ENCODE data around the gene CCDC194.
"Not testable (repeated sequence)": the region's sequence is repeated elsewhere in the genome, so short reads cannot be mapped to it uniquely, and the experiment has no call there.

GRCh38 chr19:17363852-17364605 lies 30.0 kb downstream of the CCDC194 start:
- TF ChIP-seq, protein P1, sequence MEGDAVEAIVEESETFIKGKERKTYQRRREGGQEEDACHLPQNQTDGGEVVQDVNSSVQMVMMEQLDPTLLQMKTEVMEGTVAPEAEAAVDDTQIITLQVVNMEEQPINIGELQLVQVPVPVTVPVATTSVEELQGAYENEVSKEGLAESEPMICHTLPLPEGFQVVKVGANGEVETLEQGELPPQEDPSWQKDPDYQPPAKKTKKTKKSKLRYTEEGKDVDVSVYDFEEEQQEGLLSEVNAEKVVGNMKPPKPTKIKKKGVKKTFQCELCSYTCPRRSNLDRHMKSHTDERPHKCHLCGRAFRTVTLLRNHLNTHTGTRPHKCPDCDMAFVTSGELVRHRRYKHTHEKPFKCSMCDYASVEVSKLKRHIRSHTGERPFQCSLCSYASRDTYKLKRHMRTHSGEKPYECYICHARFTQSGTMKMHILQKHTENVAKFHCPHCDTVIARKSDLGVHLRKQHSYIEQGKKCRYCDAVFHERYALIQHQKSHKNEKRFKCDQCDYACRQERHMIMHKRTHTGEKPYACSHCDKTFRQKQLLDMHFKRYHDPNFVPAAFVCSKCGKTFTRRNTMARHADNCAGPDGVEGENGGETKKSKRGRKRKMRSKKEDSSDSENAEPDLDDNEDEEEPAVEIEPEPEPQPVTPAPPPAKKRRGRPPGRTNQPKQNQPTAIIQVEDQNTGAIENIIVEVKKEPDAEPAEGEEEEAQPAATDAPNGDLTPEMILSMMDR (IDR thresholded peaks at IDR 0.05; ENCODE audit: control extremely low read depth in 1 of 3, insufficient read depth in 1 of 3, low read depth in 1 of 3, low read length in 3 of 3): not testable (repeated sequence)
- TF ChIP-seq POLR2AphosphoS5 (IDR thresholded peaks at IDR 0.05; ENCODE audit: low read depth, low read length); POLR2A (IDR thresholded peaks at IDR 0.05; ENCODE audit: control extremely low read depth in 1 of 2, low read depth in 2 of 2, low read length in 2 of 2); SP1 (IDR thresholded peaks at IDR 0.05; ENCODE audit: low read depth, low read length); SIX5 (IDR thresholded peaks at IDR 0.05; ENCODE audit: low read depth, low read length); CBX8 (IDR thresholded peaks at IDR 0.05; ENCODE audit: borderline replicate concordance, low read depth, low read length); JUN (IDR thresholded peaks at IDR 0.05; ENCODE audit: low read depth, low read length); ATF2 (IDR thresholded peaks at IDR 0.05; ENCODE audit: low read length); SIN3A (conservative IDR thresholded peaks at IDR 0.05 in 1 of 2, IDR thresholded peaks at IDR 0.05 in 1 of 2; ENCODE audit: low read depth in 1 of 2, low read length in 2 of 2); HDAC2 (IDR thresholded peaks at IDR 0.05; ENCODE audit: borderline replicate concordance in 1 of 2, low read depth in 2 of 2, low read length in 2 of 2): not testable (repeated sequence)
- TF ChIP-seq, protein P2, sequence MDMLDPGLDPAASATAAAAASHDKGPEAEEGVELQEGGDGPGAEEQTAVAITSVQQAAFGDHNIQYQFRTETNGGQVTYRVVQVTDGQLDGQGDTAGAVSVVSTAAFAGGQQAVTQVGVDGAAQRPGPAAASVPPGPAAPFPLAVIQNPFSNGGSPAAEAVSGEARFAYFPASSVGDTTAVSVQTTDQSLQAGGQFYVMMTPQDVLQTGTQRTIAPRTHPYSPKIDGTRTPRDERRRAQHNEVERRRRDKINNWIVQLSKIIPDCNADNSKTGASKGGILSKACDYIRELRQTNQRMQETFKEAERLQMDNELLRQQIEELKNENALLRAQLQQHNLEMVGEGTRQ (IDR thresholded peaks at IDR 0.05; ENCODE audit: low read length): not testable (repeated sequence)
